T-helper 2 cell treated with Interferon-gamma antibody and Interleukin-4, amounts not matched to agents 100 ng/mL and 5 ng/mL, for 36 hours (primary cell): ENCODE data around the gene CD19. TPM values are rescaled to one million over a fixed set of nuclear protein-coding genes. Genes with fewer than 3 reads are reported as not detected.
"Not testable (repeated sequence)": the region's sequence is repeated elsewhere in the genome, so short reads cannot be mapped to it uniquely, and the experiment has no call there.

Source experiments
- intact Hi-C: fragments of 100-400 bp; cut with micrococcal nuclease; formaldehyde crosslinking; loops from one replicate; pipeline ENCODE4 v1.15.1; 2023
- total RNA-seq: library from RNA; stranded (reverse); gene quantifications from 2 replicates; pipeline ENCODE4 v1.2.3, GENCODE V29; 2022

Gene CD19
- total RNA-seq, 1 donor from 2014 or later = not detected

DNA sequence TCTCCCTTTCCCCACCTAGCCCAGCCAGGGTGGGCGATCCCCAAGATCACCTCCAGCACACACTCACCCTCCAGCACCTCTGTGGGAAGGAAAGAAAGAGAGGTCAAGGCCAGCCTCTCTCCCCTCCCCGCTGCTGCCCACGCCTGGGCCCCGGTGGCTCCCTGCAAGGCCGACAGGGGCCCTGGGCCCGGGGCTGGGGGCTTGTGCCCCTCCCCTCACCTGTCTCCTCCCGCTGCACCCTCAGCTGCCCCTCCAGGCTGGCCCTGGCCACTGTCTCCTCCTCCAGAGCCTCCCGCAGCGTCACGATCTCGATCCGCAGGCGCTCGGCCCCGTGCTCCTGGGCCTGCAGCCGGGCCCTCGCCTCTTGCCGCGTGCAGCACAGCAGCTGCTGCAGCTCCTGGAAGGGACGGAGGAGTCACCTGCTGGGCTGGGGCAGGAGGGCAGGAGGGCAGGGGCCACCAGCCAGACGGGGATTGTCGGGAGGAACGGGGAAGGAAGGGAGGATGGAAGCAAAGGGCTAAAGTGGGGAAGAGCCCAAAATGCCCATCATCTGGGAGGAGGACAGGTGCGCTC, 25.9 kb upstream of the CD19 start:
- intact Hi-C loops = no loop called here

DNA sequence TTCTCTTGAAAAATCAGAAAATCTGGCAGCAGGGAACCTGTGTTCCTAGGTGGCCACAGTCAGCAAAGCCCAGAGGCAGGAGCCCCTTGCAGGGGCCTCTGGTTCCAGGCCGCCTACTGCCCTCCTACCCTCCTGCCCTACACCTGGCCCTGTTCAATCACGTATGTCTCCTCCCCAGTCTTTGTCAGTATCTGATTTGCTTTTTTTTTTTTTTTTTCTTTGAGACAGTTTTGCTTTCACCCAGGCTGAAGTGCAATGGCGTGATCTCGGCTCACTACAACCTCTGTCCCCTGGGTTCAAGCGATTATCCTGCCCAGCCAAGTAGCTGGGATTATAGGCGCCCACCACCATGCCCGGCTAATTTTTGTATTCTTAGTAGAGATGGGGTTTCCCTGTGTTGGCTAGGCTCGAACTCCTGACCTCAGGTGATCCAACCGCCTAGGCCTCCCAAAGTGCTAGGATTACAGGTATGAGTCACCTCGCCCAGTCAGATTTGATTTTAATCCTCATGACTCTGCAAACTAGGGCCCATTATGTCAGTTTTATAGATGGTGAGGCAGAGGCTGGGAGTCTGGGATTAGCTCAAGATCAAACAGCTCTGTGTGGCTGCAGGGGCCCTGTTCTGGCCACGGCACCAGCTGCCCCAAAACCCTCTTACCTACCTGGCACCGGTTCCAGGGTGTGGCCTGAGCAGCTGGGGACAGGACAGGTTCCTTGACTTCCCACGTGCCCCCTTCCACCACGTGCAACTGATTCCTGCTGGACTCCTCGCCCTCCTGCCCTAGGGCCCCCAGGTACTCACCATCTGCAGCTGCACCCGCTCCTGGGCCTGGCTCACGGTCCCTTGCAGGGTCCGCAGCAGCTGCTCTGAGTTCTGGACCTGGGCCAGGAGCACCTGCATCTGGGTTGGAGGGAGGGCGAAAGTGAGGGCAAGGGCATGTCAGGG, 21.4 kb upstream of the CD19 start:
- intact Hi-C loops = no loop called here

GRCh38 chr16:28912558-28912957, 19.2 kb upstream of the CD19 start:
- intact Hi-C loops = no loop called here

- intact Hi-C loops = no loop called here
These were observed 17.6 kb upstream of the CD19 start for GRCh38 chr16:28913946-28914724.

DNA sequence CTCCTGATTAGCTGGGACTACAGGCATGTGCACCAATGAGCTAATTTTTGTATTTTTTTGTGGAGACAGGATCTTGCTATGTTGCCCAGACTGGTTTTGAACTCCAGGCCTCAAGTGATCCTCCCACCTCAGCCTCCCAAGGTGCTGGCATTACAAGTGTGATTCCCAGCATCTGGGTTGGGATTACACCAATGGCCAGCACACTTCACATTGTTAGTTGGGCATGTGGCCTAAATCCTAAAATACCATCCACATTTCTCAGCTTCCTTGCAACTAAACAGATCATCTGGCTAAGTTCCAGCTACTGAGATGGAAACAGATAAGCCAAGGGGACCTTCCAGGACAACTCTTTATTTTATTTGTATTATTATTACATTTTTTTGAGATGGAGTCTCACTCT, 16.6 kb upstream of the CD19 start:
- intact Hi-C loops = no loop called here

- intact Hi-C loops = no loop called here
These were observed 14.7 kb upstream of the CD19 start for GRCh38 chr16:28917095-28917494.

- intact Hi-C loops = no loop called here
These were observed 13.1 kb upstream of the CD19 start for GRCh38 chr16:28918698-28919097.

DNA sequence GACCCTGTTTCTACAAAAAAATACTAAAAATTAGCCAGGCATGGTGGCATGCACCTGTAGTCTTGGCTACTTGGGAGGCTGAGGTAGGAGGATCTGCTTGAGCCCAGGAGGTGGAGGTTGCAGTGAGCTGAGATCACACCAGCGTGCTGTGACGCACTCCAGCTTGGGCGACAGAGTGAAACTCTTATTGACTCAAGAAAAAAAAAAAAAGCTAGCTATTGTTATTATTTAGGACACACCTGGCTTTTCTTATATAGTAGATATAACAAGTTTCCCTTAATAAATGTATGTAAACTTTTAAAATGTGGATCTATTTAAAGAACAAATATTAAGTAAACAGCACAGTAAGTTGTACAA, 8.6 kb upstream of the CD19 start:
- intact Hi-C loops = no loop called here

DNA sequence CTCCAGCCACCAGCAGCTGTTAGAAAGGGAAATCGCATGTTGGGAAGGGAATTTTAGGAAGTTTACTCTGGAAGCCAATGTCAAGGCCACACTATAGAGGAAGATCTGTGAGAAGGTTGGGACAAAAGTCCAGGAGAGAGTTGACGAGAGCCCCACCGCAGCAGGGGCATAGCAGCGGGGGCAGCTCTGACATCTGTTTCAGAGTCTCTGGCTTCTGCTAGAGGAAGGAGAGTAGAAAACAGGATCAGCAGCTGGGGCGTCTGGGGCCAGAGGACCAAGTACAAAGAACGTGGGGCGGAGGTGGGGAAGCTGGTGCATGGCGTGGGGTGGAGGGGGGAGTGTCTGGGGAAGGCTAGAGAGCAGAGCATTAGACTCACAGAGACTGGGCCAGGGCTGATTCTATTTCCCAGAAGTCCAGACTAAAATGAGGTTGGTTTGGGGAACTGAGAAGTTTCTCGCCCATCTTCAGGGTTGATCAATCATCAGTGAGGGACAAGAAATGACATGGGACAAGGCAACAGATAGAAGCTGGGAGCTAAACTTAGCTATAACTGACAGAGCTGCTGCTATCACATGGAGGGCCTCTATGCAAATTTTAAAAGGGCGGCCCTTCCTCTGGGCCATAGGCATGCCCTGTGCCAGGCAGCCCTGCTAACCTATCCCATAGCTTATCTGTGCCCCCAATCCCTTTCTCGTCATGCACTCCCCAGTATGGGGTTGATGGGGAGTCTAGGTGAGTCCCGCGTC, 7.9 kb upstream of the CD19 start:
- intact Hi-C loops = loop anchor here (1.0 kb wide), 1 partner anchor 44 kb away; no protein-coding TSS in a partner anchor

GRCh38 chr16:28924399-28924761, 7.4 kb upstream of the CD19 start:
- intact Hi-C loops = loop anchor here (1.0 kb wide), 1 partner anchor 44 kb away; no protein-coding TSS in a partner anchor

DNA sequence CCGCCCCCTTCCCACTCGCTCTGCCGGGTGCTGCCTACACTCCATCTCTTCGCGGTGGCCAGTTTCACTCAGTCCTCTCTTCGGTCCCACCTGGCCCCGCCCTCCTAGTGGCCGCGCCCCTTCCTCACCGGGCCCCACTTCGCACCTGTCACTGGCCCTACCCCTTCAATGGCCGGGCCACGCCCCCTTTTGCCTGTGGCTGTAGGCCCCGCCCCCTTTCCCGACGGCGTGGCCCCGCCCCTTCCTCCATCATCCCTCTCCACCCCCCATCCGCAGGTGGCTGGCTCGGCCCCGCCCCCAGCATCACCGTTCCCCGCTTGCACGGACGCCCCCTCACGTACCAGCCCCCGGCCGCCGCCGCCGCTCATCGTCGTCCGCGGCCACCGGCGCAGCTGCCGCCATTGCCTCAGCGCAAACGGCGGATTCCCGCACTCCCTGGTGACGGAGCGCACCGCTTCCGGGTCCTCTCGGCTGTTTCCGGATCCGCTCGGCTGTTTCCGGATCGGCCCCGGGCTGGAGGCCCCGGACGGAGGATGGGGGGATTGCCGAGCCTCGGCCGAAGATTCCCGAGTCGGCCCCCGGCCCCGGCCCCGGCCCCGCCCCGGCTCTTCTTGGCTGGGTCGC, 6.9 kb upstream of the CD19 start, which contains the start of gene RABEP2:
RABEP2 (minus strand) TSS at position 477 of the 624 bp plus-strand sequence; CDS start at position 402, 75 bp downstream.
- intact Hi-C loops = loop anchor here (1.0 kb wide), 6 partner anchors 11 to 102 kb away; partner anchors contain the start of genes NFATC2IP, SH2B1 and TUFM

- intact Hi-C loops = loop anchor here (1.0 kb wide), 5 partner anchors 11 to 102 kb away; partner anchors contain the start of genes NFATC2IP, SH2B1 and TUFM
These were observed 6.2 kb upstream of the CD19 start for GRCh38 chr16:28925386-28926228.

GRCh38 chr16:28926284-28926683, 5.5 kb upstream of the CD19 start:
- intact Hi-C loops = not testable (repeated sequence)

GRCh38 chr16:28927815-28928214, 4.0 kb upstream of the CD19 start:
- intact Hi-C loops = no loop called here

- intact Hi-C loops = no loop called here
These were observed 1.6 kb upstream of the CD19 start for GRCh38 chr16:28930203-28930602.

DNA sequence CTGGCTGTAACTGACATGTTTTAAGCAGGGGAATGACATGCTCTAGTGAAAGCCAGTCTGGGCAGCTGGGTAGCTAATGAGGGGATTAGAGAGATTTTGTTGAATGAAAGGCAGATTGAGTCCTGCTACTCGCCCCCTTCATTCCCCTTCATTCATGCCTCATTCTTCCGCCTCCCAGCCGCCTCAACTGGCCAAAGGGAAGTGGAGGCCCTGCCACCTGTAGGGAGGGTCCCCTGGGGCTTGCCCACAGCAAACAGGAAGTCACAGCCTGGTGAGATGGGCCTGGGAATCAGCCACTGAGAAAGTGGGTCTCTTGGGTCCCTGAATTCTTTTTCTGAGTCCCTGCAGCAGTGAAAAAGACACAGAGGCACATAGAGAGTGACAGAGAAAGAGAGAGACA, 1.1 kb upstream of the CD19 start:
- intact Hi-C loops = no loop called here

DNA sequence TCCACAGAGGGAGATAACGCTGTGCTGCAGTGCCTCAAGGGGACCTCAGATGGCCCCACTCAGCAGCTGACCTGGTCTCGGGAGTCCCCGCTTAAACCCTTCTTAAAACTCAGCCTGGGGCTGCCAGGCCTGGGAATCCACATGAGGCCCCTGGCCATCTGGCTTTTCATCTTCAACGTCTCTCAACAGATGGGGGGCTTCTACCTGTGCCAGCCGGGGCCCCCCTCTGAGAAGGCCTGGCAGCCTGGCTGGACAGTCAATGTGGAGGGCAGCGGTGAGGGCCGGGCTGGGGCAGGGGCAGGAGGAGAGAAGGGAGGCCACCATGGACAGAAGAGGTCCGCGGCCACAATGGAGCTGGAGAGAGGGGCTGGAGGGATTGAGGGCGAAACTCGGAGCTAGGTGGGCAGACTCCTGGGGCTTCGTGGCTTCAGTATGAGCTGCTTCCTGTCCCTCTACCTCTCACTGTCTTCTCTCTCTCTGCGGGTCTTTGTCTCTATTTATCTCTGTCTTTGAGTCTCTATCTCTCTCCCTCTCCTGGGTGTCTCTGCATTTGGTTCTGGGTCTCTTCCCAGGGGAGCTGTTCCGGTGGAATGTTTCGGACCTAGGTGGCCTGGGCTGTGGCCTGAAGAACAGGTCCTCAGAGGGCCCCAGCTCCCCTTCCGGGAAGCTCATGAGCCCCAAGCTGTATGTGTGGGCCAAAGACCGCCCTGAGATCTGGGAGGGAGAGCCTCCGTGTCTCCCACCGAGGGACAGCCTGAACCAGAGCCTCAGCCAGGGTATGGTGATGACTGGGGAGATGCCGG, 769 bp downstream of the CD19 start:
- intact Hi-C loops = no loop called here

DNA sequence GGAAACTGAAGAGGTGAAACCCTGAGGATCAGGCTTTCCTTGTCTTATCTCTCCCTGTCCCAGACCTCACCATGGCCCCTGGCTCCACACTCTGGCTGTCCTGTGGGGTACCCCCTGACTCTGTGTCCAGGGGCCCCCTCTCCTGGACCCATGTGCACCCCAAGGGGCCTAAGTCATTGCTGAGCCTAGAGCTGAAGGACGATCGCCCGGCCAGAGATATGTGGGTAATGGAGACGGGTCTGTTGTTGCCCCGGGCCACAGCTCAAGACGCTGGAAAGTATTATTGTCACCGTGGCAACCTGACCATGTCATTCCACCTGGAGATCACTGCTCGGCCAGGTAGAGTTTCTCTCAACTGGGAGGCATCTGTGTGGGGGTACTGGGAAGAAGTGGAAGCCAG, 1.4 kb downstream of the CD19 start:
- intact Hi-C loops = no loop called here

GRCh38 chr16:28935346-28935745, 3.6 kb downstream of the CD19 start:
- intact Hi-C loops = loop anchor here (5.0 kb wide), 1 partner anchor 53 kb away; no protein-coding TSS in a partner anchor
